GM19324 (cell line): Measurements from ENCODE around the gene SVEP1.
"Not testable (repeated sequence)": the region's sequence is repeated elsewhere in the genome, so short reads cannot be mapped to it uniquely, and the experiment has no call there.

ENCODE experiments used
- ATAC-seq: cut with Tn5 transposase; IDR thresholded peaks from one replicate; pipeline ENCODE4 v1.9.1; 2021; ENCODE audit warnings: mild to moderate bottlenecking, moderate library complexity; ENCODE audit not compliant: unreplicated experiment, low FRiP score

The SVEP1 gene

DNA sequence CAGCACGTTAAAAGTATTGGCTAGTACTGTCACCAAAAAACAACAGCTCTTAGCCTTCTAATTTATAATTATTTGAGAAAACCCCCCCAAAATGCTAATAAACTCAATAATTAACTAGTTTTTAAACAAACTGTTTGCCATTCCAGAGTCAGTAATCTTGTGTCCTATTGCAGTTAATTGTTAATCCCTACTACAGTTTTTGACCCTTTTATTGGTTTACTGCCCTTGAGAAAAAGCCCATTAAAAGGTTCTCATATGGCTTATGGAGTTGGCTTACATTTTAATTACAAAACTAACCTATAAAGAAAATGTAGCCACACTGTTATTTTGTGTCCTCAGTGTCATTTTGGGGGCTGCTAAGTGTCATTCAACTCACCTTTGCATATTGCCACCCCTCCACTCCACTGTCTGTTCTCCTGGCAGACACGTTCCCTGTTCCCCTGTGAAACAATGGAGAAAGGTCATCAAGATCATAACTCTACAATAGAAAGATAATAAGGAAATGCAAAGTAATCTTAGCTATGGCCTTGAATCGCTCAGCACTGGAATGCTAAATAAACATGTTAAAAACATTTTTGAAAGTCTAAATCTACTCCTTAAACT, 190.3 kb downstream of the SVEP1 start:
- ATAC-seq: no peak

DNA sequence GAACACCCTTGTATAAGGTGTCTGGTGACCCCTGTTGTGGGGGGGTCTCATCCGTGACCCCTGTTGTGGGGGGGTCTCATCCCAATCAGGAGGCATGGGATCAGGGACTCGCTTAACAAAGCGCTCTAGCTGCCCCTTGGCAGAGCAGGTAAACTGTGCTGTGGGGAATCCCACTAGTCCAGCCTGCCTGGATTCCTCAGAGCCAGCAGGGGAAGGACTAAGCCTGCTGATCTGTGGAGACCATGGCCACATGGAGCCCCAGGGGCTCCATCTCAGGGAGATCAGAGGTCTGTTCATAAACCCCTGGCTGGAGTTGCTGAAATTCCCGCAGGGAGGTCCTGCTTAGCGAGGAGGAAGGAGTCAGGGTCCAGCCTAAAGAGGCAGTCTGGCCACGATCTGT, 196.1 kb downstream of the SVEP1 start:
- ATAC-seq: no peak

DNA sequence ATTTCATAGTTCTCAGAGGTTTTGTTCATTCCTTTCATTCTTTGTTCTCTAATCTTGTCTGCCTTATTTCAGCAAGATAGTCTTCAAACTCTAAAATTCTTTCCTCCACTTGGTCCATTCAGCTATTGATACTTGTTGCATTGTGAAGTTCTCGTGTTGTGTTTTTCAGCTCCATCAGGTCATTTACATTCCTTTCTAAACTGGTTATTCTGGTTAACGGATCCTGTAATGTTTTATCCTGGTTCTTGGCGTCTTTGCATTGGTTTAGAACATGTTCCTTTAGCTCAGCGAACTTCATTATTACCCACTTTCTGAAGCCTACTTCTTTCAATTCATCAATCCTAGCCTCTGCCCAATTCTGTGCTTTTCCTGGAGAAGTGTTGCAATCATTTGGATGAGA, 196.8 kb downstream of the SVEP1 start:
- ATAC-seq: no peak

DNA sequence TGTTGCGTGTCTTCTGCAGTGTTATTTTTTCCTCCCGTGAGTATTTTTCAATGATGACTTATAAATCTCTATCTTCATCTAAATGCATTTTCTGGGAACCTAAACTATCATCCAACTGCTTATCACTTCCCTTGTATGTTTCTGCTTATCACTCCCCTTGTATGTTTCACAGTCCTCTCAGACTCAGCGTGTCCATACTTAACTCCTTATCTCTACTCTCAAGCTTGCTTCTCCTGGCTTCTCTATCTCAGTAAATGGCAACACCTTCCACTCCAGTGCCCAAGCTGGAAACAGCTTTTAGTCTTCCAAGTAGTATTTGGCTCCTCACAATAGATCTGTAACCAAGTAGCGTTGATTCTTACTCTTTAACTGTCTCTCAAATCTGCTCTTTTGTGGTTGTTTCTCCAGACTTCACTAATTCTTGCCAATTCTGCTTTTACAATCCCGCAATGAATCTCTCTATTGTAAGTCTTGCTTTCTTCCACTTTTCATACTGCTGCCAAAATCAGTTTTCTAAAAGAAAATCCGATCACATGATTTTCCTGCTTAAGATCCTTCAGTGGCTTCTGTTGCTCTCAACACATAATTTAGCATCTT, 208.0 kb downstream of the SVEP1 start:
- ATAC-seq: no peak

DNA sequence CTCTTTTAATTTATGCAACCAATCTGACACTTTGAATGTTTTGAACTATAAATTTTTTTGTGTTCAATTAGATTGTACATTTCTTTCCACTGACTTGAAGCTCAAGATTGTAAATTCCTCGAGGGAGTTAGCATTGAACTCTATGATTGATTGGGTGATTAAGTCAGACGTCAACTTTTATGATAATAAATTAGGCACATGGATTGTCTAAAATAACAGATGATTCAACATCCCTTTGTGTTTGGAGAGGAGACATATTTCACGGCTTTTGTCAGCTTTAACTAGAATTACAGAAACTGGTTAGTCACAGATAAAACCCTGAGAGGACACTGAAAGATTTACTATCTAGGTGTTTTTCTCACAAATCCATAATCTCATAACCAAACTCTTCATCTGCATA, 209.2 kb downstream of the SVEP1 start:
- no peak for ATAC-seq

DNA sequence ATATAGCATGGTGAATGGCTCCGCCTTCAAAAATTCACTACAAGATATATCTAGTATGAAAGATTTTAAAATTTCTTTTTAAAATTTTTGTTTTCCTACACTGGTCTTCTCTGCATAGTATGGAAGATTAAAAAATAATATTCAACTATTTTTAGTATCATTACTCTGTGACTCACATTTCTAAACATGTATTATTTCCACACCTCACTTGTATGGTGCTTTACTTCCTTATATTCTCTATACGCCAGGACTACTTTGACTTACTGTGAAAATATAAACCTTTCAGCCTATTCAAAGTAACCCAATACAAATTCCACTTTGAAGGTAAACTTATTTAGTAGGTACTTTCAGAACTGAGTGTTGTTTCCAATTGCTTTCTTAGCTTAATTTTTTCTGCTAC, 215.1 kb downstream of the SVEP1 start:
- no peak for ATAC-seq

DNA sequence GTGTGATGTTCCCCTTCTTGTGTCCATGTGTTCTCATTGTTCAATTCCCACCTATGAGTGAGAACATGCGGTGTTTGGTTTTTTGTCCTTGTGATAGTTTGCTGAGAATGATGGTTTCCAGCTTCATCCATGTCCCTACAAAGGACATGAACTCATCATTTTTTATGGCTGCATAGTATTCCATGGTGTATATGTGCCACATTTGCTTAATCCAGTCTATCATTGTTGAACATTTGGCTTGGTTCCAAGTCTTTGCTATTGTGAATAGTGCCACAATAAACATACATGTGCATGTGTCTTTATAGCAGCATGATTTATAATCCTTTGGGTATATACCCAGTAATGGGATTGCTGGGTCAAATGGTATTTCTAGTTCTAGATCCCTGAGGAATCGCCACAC, 220.5 kb downstream of the SVEP1 start:
- not testable (repeated sequence) for ATAC-seq

DNA sequence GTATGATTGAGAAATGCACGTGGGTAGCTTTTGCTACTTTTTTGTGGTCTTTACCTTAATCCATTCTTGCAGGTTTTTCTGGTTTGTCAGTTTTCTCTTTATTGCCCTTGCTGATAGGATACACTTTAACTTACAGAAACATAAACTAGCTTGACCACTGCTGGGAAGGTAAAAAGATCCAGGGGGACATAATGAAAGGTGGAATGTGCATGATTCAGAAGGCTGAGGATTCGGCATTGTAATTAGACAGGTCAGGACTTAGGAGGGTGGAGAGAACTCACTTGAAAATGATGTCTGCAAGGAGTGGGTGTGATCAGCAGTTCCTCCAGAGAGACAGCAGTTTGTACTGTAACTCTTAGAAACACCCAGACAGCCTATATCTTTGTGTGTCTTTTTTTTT, 222.0 kb downstream of the SVEP1 start:
- no peak for ATAC-seq

DNA sequence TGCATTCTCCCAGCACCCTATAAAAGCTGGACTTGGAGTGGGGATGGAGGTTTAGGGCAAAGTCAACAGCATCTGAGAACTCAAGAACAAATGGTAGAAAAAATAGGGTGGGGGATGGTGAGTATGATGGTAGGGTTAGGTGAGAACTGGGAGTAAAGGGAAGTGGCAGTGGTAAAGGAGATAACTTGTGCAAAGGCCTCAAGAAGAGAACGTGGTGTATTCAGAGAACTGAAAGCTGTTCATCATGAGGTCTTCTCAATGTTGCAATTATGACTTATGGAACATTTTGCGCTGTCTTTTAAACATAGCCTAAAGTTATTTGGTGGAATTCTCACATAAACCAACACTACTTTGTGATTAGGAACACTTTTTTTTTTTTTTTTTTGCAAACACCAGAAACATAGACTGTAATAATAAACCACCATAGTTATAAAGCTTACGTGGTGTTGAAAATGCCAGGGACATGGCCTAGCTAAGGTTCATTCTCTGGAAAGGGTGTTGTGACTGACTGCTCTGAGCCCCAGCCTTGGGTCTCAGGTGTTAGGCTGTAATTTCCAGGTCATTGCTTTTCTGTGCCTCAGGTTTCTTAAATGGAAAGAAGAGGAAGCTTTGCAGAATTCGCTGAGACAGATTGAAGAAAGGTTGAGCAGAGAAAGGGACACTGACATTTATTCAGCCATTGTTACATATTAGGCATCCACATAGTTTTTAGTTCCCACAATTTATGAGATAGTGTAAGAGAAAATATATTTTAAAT, 222.7 kb downstream of the SVEP1 start:
- no peak for ATAC-seq

DNA sequence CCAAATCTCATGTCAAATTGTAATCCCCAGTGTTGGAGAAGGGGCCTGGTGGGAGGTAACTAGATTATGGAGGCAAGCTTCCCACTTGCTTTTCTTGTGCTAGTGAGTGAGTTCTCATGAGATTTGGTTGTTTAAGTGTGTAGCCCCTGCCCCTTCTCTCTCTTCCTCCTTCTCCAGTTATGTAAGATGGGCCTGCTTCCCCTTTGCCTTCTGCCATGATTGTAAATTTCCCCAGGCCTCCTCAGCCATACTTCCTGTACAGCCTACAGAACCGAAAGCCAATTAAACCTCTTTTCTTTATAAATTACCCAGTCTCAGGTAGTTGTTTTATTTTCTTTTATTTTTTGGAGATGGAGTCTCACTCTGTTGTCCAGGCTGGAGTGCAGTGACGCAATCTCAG, 223.6 kb downstream of the SVEP1 start:
- no peak for ATAC-seq

DNA sequence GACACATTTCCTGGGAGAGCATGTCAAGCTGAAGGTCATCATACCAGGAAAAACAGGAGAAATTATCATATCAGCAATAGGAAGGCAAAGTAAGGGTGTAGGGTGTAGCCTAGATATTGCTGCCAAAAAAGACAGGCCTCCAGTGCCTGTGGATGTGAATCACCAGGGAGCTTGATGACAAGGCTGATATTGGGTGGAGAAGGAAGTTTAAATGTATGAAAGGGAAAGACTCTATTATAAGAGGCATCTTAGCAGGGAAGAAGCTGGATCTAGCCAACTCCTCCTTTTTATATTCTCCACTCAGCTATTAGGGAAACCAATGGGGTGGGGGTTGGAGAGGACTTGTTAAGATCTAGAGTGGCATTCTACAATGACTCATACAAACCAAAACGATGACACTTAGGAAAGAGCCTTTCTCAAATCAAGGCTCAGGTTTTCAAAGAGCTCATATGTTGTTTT, 228.5 kb downstream of the SVEP1 start:
- ATAC-seq: no peak

DNA sequence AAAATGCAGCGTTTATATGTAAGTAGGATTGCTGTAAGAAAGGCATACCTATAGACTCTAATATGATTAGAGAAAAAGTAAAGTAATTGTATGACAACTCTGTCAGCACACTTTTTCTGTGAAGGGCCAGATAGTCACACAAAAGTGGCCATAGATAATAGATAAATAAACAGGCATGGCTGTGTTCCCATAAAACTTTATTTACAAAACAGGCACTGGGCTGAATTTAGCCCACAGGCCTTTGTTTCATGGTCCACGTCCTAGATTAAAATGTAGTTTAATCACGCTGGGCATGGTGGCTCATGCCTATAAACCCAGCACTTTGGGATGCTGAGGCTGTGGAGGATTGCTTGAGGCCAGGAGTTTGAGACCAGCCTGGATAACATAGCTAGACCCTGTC, 233.2 kb downstream of the SVEP1 start:
- ATAC-seq: no peak

DNA sequence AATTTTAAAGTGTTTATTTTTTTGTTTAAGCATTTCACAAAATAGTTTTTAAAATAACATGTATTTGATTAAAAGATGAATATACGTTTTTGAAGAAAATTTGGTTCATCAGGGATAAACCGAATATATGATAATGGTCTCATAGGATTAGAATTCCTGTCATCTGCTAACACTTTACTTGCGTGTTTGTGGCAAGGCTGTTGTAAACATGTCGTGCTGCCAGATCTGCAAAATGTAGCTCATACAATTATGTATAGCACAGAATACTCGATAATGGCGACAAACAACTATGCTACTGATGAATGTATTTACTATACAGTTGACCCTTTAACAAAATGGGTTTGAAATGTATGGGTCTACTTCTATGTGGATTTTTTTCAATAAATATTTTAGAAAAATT, 234.7 kb downstream of the SVEP1 start:
- no peak for ATAC-seq

DNA sequence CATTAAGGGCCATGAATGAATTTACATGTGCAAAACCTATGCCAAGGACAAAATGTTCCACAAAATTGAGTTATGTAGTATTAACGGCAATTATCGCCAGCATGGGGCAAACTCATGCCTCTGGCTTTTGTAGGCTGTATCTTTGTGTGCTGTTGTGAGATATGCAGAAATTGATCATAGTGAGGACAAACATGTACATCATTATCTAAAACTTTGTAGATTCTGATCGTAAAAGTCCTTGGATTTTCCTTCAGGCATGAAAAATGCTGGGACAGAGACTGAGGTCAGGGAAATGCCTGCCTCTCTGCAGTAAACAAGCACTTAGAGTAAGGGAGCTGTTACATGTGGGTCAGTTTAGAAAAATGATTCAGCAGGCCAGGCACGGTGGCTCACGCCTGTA, 236.0 kb downstream of the SVEP1 start:
- no peak for ATAC-seq

DNA sequence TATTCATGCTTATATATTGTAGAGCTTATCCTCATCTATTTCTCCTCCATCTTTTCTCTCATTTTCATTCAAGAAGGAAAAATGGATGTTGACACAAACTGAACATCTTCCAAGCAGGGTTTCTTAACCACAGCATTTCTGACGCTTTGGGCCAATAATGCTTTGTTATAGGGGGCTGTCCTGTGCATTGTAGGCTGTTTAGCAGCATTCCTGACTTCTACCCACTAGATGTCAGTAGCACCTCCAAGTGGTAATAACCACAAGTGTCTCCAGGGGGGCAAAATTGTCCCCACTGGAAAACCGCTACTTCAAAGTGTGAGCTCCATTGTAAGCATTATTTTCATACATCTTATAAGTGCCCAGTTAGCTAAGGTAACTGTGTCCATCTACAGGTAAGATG, 239.2 kb downstream of the SVEP1 start:
- ATAC-seq: no peak

DNA sequence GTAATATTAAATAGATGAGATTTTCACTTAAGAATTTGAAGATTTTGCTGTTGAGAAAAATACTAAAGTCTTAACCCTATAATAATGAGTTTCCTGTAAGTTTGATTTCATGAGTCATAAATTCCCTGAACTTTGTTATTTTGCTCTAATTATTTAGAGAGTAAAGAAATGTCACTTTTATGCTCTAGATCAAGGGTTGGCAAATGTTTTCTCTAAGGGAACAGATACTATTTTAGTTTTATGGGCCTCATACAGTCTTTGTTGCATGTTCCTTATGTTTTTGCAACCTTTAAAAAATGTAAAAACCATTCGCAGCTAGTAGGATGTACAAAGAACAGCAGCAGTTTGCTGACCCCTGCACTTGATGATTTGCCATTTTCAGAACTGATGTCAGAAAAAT, 241.4 kb downstream of the SVEP1 start:
- no peak for ATAC-seq

DNA sequence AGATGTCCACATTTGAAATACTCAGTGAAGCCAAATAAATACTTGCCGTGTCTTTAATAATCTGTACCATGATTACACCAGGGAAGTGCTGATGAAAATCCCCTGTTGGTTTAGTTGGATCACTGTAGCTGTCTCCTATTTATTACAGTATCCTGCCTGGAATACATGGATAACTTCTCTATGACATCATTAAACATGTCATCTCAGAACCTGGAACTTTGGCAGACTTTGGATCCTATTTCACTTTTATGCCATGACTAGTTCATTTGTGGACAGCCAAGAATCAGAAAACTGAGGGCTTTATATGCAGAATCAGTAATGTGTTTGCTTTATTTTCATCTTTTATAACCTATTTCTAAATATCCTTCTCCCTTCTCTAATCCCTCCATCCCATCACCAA, 241.8 kb downstream of the SVEP1 start, which contains the start of gene TXNDC8:
Gene TXNDC8, minus strand, starts transcription at position 137 of the 400 bp plus-strand sequence.
- ATAC-seq: no peak

DNA sequence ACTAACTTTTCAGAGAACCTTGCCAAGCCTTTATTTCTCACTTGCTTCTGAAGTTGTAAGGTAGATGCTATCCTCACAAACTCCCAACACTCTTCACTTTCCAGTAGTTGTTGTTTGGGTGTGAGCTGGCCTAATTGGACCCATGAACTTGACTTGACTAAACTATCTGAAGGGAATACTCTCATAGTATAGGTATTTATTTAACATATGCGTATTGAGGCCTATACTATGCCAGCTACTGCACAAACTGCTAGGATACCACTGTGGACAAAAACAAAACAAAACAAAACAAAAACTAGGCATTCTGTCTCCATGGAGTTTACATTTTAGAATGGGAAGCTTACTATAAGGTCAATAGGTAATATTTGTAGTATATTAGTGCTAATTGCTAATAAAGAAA, 243.2 kb downstream of the SVEP1 start:
- ATAC-seq: no peak

DNA sequence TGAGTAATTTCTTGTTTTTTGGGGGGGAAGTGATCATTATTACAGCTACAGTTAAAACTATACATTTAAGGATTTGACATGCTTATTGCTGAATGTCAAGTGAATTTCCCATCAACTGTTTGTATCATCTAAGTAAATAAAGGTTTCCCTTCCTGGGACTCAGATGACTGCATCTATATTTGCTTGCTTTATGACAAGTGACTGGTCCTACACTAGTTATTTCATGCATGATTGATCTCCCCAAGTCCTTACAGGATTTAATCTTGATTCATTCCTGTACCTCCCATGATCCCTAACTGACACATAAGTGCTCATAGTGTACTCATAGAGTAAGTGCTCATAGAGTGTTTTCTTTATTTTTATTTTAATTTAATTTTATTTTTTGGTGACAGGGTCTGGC, 244.7 kb downstream of the SVEP1 start:
- no peak for ATAC-seq

DNA sequence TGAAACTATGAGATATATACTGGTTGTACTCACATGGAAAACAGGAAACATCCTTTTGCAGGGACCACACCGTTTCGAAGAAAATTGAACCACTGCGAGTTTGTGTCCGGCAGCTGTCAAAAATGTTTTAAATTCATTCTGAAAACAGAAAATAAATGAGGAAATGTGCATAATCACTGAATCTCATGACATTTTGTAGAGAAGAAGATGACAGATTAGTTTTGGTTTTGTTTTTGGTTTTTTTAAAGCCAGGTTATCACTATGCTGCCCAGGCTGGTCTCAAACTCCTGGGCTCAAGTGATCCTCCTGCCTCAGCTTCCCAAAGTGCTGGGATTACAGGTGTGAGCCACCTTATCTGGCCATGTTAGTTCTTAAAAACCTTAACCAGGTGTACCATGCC, 245.4 kb downstream of the SVEP1 start:
- no peak for ATAC-seq

DNA sequence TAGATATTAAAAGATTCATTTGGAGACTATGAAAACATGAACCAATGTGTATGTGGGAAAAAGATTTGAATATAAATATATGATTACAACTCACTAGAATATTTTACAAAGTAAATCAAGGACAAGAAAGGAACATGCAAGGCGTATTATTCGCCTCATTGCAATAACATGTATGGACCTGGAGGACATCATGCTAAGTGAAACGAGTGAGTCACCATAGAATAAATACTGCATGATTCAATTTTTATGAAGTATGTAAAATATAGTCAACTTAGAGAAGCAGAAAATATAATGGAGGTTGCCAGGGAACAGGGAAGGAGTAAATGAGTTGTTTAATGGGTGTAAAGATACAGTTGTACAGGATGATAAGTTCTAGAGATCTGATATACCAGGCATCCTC, 246.8 kb downstream of the SVEP1 start:
- ATAC-seq: no peak
